ENCODE measurements around the gene TNNT2.
A peak's percentile ranks its signal among the peaks of the same experiment; 100 is the strongest.

Gene TNNT2

DNA sequence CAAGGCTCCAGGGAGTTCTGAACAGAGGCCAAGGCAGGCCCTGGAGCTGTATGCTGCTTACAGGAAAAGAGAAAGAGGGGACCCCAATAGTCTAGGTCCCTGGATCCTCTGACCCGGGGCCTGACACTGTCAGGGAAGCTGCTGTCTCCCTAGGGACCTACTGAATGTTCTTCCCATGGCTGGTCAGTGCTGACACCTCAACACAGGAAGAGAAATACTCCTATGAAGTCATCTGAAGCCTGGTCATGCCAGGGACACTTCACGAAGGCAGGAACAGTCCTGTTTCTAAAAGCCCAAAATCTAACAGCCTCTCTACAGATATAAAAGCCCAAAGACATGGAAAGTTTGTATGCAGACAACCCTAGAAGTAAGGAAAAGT lies 23.4 kb upstream of the TNNT2 start:
- H3K4me3 Mint-ChIP-seq, result no peak overlapping the region
- peaks cover 24% of the 10 kb centered on the region for H3K27me3 Mint-ChIP-seq (ENCODE audit: low read depth)
- H3K27ac Mint-ChIP-seq, result no peak overlapping the region

DNA sequence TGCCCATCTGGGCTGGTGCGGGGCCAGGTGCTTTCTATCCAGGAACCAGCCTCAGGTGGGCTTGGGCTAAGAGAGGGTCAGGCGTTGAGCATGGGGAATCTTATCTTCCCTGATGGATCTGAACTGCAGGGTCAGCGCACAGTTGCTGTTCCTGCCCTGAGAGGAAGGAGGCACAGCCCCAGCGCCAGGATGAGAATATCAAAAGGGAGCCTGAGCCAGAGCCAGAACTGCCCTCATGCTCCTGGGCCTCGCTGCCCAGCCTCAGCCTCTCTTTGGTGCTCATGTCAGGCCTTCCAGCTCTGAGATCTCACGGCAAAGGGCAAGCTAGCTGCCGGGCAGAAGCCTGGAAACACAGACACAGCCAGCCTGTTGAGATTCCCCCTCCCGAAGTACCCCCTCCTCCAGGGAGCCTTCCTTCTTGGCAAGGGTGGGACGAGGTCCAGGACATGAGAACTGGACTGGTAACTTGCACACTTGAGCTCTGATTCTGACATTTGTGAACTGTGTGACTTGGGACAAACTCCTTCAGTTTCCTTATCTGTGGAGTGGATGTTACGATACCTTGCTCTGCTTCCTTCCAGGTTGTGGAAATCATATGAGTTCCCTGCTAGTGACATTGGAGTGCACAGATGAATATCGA lies 22.9 kb upstream of the TNNT2 start:
- Mint-ChIP-seq H3K4me1 (peaks cover 33% of the 10 kb centered on the region), H3K27ac (no peak overlapping the region), H3K9me3 (no peaks in the 10 kb centered on the region), H3K27me3 (ENCODE audit: low read depth) (peaks cover 28% of the 10 kb centered on the region), H3K4me3 (peak overlapping the region in 2 of 3 experiments; percentile 15 to 24), H3K36me3 (ENCODE audit: low read depth) (no peaks in the 10 kb centered on the region)
- TF ChIP-seq, protein P1, sequence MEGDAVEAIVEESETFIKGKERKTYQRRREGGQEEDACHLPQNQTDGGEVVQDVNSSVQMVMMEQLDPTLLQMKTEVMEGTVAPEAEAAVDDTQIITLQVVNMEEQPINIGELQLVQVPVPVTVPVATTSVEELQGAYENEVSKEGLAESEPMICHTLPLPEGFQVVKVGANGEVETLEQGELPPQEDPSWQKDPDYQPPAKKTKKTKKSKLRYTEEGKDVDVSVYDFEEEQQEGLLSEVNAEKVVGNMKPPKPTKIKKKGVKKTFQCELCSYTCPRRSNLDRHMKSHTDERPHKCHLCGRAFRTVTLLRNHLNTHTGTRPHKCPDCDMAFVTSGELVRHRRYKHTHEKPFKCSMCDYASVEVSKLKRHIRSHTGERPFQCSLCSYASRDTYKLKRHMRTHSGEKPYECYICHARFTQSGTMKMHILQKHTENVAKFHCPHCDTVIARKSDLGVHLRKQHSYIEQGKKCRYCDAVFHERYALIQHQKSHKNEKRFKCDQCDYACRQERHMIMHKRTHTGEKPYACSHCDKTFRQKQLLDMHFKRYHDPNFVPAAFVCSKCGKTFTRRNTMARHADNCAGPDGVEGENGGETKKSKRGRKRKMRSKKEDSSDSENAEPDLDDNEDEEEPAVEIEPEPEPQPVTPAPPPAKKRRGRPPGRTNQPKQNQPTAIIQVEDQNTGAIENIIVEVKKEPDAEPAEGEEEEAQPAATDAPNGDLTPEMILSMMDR (IDR thresholded peaks at IDR 0.05; ENCODE audit: unreplicated experiment in 3 of 3), result no peak

More for the DNA sequence above, 23.4 kb upstream of the TNNT2 start:
- Mint-ChIP-seq H3K4me1 (peaks cover 31% of the 10 kb centered on the region), H3K9me3 (no peaks in the 10 kb centered on the region), H3K36me3 (ENCODE audit: low read depth) (no peaks in the 10 kb centered on the region)
- TF ChIP-seq, protein P1 (IDR thresholded peaks at IDR 0.05; ENCODE audit: unreplicated experiment in 3 of 3), result no peak

DNA sequence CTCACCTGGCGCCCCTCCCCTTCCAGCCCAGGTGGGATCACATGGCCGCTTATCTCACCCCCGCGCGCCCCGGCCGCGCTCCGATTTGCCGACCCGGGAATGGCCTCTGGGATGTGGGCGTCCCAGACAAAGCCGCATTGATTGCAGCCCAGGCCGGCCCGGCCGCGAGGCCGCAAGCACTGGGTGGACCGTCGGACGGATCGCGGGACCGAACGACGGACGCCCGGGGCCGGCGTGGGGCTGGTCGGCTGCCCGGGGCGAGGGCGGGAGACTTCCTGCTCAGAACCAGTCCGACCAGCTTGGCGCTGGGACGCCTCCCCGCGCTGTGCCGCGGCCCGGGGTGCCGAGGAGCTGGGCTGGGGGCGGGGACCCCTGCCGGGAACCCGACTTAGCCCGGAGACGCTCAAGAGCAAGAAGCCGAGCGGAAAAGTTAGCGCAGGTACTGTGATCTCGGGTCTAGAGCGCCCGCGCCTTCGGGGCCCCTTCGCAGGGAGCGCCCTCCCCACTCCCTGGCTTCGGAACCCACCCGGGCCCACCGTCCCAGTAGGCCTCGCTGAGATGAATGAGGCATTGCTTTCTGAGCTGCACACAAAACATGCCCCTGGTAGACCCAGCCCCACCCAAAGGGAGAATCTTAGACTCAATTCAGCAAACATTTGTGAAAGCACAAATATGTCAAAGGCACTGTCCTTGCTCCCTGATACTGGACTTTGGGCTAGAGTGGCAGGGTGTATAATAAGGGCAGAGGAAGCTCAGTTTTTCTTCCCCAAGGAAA lies 22.1 kb upstream of the TNNT2 start:
- H3K36me3 Mint-ChIP-seq (ENCODE audit: low read depth), result no peaks in the 10 kb centered on the region
- peak overlapping the region; percentile 11 to 63 (median 46) for H3K4me3 Mint-ChIP-seq
- H3K9me3 Mint-ChIP-seq, result no peaks in the 10 kb centered on the region
- TF ChIP-seq, protein P1 (IDR thresholded peaks at IDR 0.05; ENCODE audit: unreplicated experiment in 3 of 3), result no peak
- peaks cover 41% of the 10 kb centered on the region for H3K4me1 Mint-ChIP-seq
- peaks cover 28% of the 10 kb centered on the region for H3K27me3 Mint-ChIP-seq (ENCODE audit: low read depth)
- no peak overlapping the region for H3K27ac Mint-ChIP-seq

DNA sequence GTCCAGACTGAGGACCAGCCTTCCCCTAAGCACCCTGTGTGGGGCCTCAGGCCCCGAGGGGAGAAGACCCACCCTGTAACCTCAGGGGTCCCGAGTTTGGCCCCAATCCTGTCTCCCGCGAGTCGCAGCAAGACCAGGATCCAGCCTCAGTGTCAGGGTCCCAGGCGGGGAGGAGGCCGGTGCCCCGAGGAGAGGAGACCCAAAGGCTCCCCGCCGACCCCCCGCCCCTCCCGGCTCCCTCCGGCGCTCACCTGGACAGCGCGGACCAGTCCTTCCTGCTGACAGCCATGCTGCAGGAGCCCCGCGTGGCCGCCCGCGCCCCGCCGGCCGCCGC lies 21.5 kb upstream of the TNNT2 start, which contains the start of gene LAD1:
TSS of gene LAD1 (minus strand) at position 307 of the 334 bp plus-strand sequence. CDS start at position 289, 18 bp downstream.
- Mint-ChIP-seq H3K4me1 (peaks cover 45% of the 10 kb centered on the region), H3K36me3 (ENCODE audit: low read depth) (no peaks in the 10 kb centered on the region), H3K9me3 (no peaks in the 10 kb centered on the region), H3K27me3 (ENCODE audit: low read depth) (peaks cover 32% of the 10 kb centered on the region), H3K27ac (peak within 1 kb of the TSS in 2 of 3 experiments; percentile 16 to 37), H3K4me3 (peak within 1 kb of the TSS; percentile 11 to 63 (median 46))
- TF ChIP-seq, protein P1 (IDR thresholded peaks at IDR 0.05; ENCODE audit: unreplicated experiment in 3 of 3), result no peak

DNA sequence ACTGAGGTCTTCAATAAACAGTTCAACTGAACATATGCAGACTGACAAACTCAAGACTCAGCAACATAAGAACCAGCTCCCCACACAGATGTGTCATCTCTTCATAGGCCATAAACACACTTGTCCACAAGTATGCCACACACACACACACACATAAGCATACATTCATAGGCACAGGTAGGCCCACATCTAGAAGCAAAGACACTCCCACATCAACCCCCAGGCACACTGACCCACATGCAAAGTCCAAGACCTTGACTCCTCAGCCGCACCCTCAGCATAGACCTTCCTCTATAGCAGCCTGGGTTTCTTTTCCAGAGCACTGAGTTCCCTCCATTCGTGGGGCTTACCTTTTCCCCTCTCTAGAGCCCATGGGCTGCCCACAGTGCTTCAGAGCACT lies 20.2 kb upstream of the TNNT2 start:
- Mint-ChIP-seq H3K9me3 (no peaks in the 10 kb centered on the region), H3K4me1 (peaks cover 56% of the 10 kb centered on the region), H3K4me3 (peak overlapping the region; percentile 24 to 45 (median 24)), H3K27ac (peak overlapping the region; percentile 16 to 56 (median 37)), H3K36me3 (ENCODE audit: low read depth) (no peaks in the 10 kb centered on the region), H3K27me3 (ENCODE audit: low read depth) (peaks cover 40% of the 10 kb centered on the region)
- TF ChIP-seq, protein P1 (IDR thresholded peaks at IDR 0.05; ENCODE audit: unreplicated experiment in 3 of 3), result no peak

All from nephron (organoid).